HEK293T (cell line): ENCODE measurements around the gene IFIT3.
"Not testable (repeated sequence)": the region's sequence is repeated elsewhere in the genome, so short reads cannot be mapped to it uniquely, and the experiment has no call there.

Source experiments
- ARNT ChIP-seq: fragments of 450-650 bp; IDR thresholded peaks from 2 replicates; pipeline ENCODE4 v1.6.1; 2017; ENCODE audit warnings: mild to moderate bottlenecking
- BHLHE40 ChIP-seq: fragments of 450-650 bp; IDR thresholded peaks from 2 replicates; pipeline ENCODE4 v1.6.1; 2016; ENCODE audit warnings: mild to moderate bottlenecking, moderate library complexity, borderline replicate concordance
- CTBP1 ChIP-seq: fragments of 450-650 bp; IDR thresholded peaks from 2 replicates; pipeline ENCODE4 v1.6.1; 2016; ENCODE audit warnings: borderline replicate concordance
- ELF4 ChIP-seq: fragments of 450-650 bp; IDR thresholded peaks from 2 replicates; pipeline ENCODE4 v1.6.1; 2017; ENCODE audit warnings: antibody characterized with exemption
- FOXK2 ChIP-seq: fragments of 450-650 bp; IDR thresholded peaks from 2 replicates; pipeline ENCODE4 v1.6.1; 2016; ENCODE audit warnings: mild to moderate bottlenecking
- FOXM1 ChIP-seq: fragments of 450-650 bp; IDR thresholded peaks from 2 replicates; pipeline ENCODE4 v1.6.1; 2017; ENCODE audit warnings: mild to moderate bottlenecking, borderline replicate concordance
- HDGF ChIP-seq: fragments of 450-650 bp; IDR thresholded peaks from 2 replicates; pipeline ENCODE4 v1.6.1; 2017; ENCODE audit warnings: antibody characterized with exemption, borderline replicate concordance
- LEF1 ChIP-seq: fragments of 450-650 bp; IDR thresholded peaks from 2 replicates; pipeline ENCODE4 v1.6.1; 2017; ENCODE audit warnings: mild to moderate bottlenecking, borderline replicate concordance
- PKNOX1 ChIP-seq: fragments of 450-650 bp; IDR thresholded peaks from 2 replicates; pipeline ENCODE4 v1.6.1; 2016
- SP1 ChIP-seq: fragments of 450-650 bp; IDR thresholded peaks from 2 replicates; pipeline ENCODE4 v1.6.1; 2017
- SUZ12 ChIP-seq: fragments of 450-650 bp; IDR thresholded peaks from 2 replicates; pipeline ENCODE4 v1.6.1; 2016; ENCODE audit warnings: mild to moderate bottlenecking
- TARDBP ChIP-seq: fragments of 450-650 bp; IDR thresholded peaks from 2 replicates; pipeline ENCODE4 v1.6.1; 2016

GRCh38 chr10:89285303-89285702 is 42.5 kb upstream of the IFIT3 start:
- not testable (repeated sequence) for TF ChIP-seq FOXK2, SP1, HDGF, CTBP1, BHLHE40, ARNT, PKNOX1, LEF1, FOXM1, SUZ12, ELF4, TARDBP
